HG02981 (cell line): ENCODE measurements around the gene ATP10A.
"Not testable (repeated sequence)": the region's sequence is repeated elsewhere in the genome, so short reads cannot be mapped to it uniquely, and the experiment has no call there.

Source experiments
- ATAC-seq: cut with Tn5 transposase; IDR thresholded peaks from one replicate; pipeline ENCODE4 v1.9.1; 2021; ENCODE audit warnings: mild to moderate bottlenecking, moderate library complexity; ENCODE audit not compliant: unreplicated experiment

The ATP10A gene

DNA sequence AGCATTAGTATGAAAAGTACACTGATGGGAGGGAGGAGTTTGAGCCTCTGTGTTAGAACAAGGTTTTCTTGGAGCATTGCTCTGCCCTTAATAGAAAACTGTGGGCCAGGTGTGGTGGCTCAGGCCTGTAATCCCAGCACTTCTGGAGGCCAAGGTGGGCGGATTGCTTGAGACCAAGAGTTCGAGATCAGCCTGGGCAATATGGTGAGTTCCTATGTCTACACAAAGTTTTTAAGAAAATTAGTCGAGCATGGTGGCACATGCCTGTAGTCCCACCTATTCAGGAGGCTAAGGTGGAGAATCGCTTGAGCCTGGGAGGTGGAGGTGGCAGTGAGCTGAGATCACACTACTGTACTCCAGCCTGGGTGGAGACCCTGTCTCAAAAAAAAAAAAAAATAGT is 103.7 kb downstream of the ATP10A start:
- no peak for ATAC-seq

DNA sequence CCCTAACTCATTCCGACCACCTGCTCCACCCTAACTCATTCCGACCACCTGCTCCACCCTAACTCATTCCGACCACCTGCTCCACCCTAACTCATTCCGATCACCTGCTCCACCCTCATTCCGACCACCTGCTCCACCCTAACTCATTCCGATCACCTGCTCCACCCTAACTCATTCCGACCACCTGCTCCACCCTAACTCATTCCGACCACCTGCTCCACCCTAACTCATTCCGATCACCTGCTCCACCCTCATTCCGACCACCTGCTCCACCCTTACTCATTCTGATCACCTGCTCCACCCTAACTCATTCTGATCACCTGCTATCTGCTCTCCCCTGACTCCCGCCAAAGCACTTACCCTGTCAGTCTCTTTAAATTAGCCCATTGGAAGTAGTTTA is 104.5 kb downstream of the ATP10A start:
- ATAC-seq: not testable (repeated sequence)

DNA sequence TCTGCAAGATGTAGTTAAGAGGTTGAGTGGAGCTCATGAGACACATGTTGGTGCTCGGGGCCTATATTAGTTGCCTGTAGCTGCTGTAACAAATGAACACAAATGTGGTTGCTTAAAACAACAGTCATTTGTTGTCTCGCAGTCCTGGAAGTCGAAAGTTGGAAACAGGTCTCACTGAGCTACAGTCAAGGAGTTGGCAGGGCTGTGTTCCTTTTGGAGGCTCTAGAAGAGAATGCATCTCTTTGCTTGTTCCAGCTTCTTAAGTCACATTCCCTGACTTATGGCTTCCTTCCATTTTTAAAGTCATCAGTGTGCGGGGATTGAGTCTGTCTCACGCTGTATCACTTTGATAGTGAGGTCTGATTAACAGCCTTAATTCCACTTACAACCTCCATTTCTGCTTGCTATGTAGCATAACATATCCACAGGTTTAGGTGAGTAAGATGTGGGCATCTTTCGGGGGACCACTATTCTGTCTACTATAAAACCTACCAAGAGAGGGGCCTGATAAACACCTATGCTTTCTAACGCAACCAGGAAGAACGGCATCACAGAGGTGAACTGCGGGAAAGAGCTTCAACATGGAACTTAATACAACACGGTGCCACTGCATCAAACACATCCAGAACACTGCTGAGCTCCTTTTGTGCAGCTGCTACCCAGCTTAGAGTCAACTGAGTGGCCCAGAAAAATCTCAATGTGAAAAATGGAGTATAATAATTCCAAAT is 119.4 kb downstream of the ATP10A start:
- ATAC-seq: no peak

DNA sequence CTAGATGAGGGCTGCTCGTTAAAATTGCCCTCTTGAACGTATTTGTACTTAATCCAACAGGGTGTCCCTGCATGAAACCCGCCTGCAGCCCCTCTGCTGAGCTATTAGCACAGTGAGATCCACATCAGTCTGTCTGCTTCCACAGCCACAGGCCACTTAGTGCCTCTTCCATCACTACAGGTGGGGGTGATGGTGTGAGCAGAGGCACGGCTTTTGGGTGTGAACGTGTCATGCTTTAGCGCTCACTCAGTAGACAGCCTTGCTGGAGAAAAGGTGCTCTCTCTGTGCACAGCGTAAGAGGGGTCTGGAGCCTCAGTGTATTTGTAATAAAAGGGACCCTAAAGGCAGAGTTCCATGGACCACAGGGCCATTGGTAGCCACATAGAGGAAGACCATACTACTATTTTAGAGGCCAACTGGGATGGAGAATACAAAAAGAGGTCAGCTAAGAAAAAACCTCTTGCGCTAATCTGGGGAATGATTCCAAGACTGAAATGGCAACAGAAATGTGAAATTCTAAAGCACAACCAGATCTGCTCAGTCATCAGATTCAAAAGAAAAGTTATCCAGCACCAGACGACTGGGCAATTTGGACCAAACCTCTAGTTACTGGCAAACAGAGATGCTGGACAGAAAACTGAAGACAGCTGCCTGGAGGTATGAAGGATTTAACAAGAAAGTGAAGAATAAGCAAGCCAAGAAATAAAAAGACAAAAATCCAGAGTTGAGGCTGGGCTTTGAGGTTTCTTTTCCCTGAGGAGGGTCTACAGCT is 120.2 kb downstream of the ATP10A start:
- no peak for ATAC-seq

DNA sequence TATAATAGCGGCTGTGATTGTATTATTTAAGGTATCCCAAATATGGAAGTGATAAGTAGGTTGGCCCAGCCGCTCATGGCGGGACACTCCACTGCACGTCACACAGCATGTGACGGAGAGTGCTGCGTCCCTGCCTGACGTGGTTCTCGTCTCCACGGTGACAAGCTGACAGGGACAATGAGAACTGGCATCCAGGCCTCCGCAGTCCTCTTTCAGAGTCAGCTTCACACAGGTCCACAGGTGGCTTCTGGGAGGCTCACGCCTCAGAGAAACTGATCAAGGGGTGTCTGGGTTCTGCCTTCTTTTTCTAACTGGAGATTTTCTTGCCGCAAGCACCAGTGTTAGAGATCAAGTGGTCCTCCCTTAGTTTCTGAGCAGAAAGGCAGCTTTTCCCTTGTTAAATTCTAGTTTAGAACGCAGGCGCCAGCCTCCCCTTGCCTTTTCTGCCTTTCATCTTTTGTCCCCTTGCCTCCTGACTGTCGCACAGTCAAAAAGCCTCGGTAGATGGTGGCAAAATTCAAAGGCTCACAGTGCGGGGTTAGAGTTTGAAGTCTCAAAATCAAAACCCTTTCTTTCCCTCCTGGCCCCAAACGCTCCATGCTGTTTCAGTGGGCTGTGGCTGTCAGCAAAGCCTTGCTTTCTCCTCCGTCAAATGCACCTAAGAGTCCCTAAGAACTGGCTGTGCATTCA is 120.9 kb downstream of the ATP10A start:
- ATAC-seq: no peak

DNA sequence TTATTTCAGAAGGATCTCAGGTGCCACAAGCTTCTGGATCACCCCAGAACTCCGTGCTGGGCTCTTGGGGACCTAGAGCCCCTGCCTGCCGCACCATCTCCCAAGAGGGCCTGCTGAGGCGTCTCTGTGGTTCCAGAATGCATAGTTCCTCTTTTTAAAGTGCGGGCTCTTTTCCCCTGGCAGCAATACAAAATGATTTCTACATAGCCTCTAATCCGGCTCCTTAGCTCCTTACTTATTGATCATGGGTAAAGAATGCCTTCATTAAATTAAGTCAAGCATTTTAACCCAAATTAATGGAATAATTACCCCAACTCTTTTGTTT is 121.9 kb downstream of the ATP10A start:
- ATAC-seq: no peak

DNA sequence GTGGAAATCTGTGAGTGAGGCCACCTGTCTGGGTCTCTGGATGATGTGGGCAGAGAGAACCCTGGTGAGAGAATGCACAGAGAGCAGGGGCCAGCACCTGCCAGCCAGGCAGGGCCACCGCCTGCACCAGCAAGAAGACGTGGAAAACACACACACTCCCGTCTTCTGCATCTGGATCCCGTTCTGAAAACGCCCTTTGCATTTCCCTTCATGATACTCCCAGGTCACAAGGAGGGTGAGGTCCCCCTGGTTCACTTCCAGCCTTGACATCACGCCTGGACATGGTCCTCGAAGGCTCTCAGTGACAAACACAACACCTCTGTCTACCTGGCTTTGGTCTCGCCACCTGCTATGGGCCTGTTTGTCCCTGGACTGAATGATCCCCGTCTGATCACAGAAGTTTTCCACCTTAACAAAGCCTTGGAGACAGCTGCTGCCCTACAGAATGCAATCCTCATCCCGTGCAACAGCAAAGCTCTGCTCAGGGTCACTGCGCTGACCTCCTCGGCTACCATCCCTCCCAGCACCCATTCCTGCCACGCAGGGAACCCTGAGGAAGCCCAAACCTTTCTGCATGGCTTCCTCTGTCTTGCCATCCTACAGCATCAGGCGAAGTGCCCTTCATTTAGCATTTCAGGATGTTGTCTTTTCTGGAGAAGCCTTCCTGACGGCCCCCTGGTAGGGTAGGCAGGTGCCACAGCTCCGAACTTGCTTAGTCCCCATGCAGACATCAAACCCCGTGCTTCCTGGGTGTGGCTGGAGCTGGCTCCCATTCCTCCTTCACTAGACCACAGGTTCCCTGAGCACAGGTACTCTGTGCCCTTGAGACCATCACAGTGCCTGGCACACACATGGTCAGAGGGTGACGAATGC is 122.5 kb downstream of the ATP10A start:
- ATAC-seq: no peak

DNA sequence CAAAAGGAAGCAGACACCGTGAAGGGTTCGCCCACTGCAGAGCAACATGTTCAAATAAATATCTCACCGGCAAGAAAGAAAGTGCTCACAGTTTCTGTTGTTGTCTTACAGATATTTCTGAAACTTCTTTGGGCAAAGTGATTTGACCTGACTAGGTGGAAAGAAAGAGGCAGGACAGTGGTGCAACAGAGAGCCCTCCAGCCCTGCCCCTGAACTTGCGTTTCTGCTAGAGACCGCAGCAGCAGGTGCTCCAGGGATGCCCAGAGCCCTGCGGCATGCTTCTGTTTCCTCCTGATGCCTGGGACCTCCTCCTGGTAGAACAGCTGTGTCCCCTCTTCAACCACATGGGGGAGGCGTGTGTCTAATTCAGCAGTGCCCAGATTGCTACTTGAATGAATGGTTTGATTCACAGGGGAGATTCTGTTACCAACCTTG is 123.4 kb downstream of the ATP10A start:
- ATAC-seq: no peak

DNA sequence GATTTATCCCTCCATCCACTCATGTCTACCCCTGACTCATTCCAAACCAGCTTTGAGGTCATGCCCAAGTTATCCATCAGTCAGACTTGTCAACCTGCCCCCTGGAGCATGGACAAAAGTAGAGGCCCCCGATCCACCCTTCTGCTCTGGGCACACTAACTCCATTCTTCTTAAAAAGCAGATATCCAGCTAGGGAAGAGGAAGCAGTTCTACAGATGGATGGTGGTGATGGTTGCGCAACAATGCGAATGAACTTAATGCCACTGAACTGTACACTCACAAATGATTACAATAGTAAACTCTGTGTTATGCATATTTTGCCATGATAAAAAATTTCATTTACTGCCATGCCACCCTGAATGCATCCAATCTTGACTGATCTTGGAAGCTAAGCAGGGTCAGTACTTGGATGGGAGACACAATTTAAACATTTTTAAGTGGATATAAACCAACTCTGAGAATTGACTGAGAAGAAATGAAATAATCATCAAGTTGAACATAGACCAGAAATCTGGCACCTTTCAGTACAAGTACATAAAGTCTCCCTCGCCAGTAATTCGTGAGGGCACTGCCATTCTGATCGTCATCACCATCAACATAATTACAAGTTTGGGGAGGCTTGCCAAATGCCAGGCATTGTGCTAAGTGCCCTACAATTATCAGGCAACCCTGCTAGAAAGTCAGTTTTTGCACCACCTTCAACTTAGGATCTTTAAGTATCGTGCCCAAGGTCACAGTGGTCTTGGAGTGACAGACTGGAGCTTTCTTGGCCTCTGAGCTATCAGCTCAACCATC is 124.8 kb downstream of the ATP10A start:
- ATAC-seq: no peak

DNA sequence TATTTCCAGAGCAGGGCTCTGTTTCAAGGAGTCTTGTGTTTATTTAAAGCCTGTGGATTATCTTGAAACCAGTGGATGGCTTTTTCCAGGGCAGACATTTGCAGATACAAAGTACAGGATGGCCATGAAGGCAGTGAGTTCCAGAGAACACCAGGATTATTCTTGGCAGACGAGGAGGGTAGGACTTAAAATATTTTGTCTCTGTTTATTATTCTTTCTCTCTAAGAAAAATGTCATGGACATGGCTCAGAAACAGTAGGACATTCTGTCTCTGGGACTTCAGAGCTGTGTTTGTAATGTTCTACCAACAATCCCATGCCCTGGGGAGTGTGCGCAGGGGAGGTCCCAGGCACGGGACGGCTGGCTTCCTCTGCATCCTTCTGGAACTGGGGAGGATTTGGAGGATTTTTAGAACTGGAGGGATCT is 125.9 kb downstream of the ATP10A start:
- no peak for ATAC-seq

DNA sequence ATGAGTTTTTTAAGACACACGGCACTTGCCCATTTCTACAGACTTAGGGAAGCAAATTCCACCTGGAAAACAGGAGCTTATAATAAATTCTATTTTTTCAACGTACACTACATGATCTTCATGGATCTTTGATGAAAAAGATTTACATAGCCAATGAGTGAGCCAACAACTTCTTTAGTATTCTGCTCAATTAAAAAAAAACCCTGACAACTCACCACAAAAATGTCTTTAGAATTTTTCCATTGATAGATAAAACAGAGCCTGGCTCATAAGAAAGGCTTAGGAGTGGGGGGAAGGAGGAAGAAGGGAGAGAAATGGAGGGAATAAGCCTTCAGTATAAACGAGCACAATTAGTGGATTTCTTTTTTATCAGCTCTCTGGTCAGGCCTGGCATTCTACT is 126.7 kb downstream of the ATP10A start:
- ATAC-seq: no peak

DNA sequence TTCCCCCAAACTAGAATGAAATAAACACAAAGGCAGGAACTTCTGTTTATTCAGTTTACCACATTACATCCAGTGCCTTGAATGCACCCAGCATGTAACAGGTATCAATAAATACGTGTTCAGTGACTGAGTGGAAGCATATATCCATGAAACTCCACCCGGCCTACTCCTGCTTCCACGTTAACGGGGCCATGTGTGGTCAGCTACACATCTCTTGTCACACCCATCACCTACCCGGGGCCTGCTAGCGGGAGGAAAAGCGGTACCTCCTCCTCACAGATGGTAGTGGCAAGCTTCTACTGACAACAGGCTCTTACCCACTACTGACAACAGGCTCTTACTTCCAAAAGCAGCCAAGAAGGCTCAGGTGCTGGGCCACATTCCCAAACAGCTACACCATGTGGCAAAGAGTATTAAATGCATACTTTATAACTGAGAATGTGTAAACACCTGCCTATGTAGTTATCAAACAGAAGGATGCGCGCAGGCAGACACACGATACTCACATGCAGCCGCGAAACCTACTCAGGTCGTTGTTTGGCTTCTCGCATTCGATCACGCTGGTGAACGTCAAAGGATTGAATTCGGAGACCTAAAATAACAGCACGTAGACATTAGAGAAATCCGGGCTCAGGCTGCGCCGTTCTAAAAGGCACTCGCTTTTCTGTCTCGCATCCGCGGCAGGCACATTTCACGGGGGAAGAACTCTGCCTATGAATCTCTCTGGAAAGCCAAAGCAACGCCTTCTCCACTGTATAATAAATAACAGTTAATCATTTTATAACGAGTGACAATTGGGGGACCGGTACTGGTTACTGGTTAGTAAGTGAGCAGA is 127.4 kb downstream of the ATP10A start:
- no peak for ATAC-seq

DNA sequence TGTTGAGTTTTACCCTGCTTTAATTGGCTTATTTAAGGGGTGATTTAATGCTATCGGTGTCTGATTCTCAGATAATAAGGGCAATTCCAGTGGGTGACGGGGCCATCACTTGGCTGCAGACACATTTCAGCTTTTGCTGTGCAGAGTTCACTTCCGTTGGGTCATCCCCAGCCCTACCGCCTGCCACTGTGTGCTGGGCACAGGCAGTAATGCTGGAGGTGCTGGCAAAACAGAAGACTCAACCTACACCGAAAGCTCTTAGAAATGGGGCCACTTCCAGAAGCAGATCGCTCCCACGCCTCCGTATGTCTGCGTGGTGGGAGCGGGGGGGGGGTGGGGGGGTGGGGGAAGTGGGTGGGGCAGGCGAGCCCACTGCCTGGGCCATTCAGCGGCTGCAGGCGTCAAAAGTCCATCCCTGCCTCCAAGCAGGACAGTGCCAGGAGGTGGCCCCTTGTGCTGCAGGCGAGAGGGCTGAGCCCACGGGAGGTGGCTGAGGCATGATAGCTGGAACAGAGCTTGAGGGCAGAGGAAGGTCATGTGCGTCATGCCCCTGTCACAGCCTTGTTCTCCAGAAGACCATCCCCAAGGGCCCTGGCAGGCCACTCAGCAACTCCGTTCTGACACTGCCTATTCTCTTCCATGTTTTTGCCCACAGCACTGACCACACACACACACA is 128.3 kb downstream of the ATP10A start:
- no peak for ATAC-seq

DNA sequence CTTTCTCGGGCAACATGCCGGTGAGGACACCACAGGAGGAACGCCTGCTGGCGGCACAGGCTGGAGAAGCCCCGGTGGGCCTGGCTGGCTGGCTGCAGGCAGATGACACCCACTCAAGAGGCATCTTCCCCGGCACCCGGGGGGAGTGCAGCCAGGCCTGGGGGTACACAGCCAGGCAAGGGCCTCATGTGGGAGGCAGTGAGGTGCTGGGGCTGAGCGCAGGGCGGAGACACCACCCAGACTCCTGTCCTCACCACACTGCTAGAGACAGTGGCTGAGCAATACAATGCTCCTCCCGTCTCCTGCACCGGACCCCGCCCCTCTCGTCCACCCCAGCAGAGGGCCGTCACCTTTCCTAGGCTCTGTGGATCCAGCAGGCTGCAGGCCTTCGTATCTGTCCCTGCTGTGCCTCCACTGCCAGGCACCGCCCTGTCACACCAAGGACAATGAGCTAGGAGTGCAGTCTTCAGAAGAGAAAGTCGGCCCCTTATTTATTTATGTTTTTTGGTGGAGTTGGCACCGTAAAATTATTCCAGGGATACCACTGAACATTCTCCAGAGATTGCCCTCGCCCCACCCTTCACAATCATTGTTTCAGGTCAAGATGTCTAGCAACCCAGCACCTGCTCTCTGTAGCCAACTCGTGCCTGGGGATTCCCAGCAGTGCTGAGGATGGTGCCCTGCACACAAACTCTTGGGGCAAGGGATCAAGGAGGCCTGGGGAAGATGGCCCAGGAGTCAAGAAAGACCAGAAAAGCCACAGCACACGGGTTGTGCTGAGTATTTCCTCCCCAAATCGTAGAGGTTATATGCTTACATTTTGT is 129.1 kb downstream of the ATP10A start:
- ATAC-seq: no peak

DNA sequence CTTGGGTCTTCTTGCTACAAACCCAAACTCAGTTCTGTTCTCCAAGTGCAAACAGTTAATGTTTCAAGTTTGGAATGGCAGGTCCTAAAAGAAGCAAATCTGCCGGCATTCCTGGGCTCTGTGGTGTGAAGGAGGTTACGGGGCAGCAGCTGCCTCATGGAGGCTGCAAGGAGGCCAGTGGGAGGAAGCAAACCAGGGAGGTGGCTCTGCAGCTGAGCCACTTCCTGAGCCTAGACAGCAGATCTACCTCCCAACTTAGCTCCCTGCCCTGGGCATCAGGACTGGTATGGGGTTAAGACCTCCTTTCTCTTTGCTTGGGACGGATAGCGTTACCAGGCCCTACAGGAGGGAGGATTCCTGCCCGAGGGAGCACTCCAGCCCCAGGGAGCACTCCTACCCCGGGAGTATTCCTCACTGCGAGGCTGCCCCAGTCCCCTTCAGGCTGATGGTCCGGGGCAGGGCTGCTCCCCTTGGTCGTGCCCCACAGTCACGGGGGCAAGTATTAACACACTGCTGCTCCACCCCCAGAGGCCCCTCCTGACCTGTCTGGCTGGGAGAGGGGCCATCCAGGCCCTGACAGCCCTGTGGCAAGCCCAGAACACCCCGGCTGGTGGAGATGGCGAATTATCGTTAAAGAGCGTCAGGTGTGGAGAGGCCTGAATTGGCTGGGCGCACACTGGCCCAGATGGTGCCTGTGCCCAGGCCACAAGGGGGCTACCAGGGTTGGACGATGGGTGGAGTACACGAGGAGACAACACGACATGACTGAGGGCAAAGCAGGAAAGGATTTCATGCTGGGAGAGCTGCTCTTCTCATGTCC is 129.9 kb downstream of the ATP10A start:
- ATAC-seq: no peak

DNA sequence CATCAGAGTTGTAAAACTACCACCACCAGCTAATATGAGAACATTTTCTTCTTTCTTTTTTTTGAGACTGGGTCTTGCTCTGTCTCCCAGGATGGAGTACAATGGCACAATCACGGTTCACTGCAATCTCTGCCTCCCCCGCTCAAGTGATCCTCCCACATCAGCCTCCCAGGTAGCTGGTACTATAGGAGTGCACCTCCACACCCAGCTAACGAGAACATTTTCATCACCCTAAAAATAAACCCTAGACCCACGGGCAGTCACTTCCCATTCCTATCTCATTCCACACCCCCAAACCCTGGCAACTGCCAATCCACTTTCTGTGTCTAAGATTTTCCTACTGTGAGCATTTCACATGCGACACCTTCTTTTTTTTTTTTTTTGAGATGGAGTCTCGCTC is 130.9 kb downstream of the ATP10A start:
- no peak for ATAC-seq

DNA sequence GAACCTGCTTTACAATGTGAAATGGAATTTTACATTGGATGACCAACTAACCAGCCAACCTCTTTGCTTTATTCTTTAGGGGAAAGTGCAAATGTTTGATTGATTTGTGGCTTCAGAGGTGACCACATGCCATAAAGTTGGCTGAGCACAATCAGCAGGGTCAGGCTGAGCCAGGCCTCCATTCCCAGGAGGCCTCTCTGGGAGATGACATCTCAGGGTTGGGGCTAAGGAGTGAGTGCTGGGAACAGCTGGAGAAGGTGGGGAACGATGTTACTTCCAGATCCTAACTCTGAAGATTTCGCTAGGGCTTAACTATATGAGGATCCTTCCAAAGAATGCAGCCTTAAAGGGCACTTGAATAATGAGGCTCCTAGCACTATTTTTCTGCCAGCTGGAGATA is 131.7 kb downstream of the ATP10A start:
- ATAC-seq: no peak
